HepG2 (cell line): ENCODE results near the gene HAPLN3. TPM values are rescaled to one million over a fixed set of nuclear protein-coding genes. Genes with fewer than 3 reads are reported as not detected.

Experiments
- CEBPG ChIP-seq: IDR thresholded peaks from 2 replicates; pipeline ENCODE4 v1.6.1; 2016
- DNMT3B ChIP-seq: conservative IDR thresholded peaks from 2 replicates; pipeline ENCODE4 v1.6.1; 2016; ENCODE audit warnings: missing biosample characterization, control low read depth
- PHF21A ChIP-seq: sonication (generic); formaldehyde crosslinking; IDR thresholded peaks from 2 replicates; pipeline ENCODE4 v1.5.0; 2020; ENCODE audit warnings: mild to moderate bottlenecking, missing genetic modification reagents
- SKIL ChIP-seq: sonication (generic); formaldehyde crosslinking; IDR thresholded peaks from 2 replicates; pipeline ENCODE4 v1.8.0; 2022; ENCODE audit warnings: missing genetic modification reagents, mild to moderate bottlenecking, moderate library complexity, borderline replicate concordance
- ZBTB4 ChIP-seq: sonication (generic); formaldehyde crosslinking; IDR thresholded peaks from 2 replicates; pipeline ENCODE4 v1.4.0; 2020; ENCODE audit warnings: missing genetic modification reagents, mild to moderate bottlenecking, borderline replicate concordance
- ZFP82 ChIP-seq: sonication (generic); formaldehyde crosslinking; IDR thresholded peaks from 2 replicates; pipeline ENCODE4 v1.5.1; 2020; ENCODE audit warnings: mild to moderate bottlenecking, missing genetic modification reagents, borderline replicate concordance
- ZNF207 ChIP-seq: fragments of 450-650 bp; IDR thresholded peaks from 2 replicates; pipeline ENCODE4 v1.6.1; 2016; ENCODE audit warnings: antibody characterized with exemption, borderline replicate concordance
- ZNF343 ChIP-seq: sonication (generic); formaldehyde crosslinking; IDR thresholded peaks from 2 replicates; pipeline ENCODE4 v1.4.0; 2020; ENCODE audit warnings: mild to moderate bottlenecking, missing genetic modification reagents
- polyA plus RNA-seq, 8 experiments: library from polyadenylated mRNA; depleted of rRNA in 3 of 8; stranded (reverse) in 7 of 8; unstranded in 1 of 8; fragments of >200 nt; fragmentation: Illumina TruSeq in 4 of 8; extraction: Trizol in 4 of 8; gene quantifications; 2 replicates each; pipeline versions ENCODE4 v1.2.1 to v1.2.3, GENCODE V29; 2011 to 2016; ENCODE audit warnings: low read depth in 4 of 8, missing spikeins in 1 of 8, mixed read lengths in 1 of 8; ENCODE audit not compliant: insufficient read depth in 1 of 8
- total RNA-seq, 5 experiments: library from RNA; depleted of rRNA; stranded (reverse); fragments of >200 nt; fragmentation: Illumina TruSeq; extraction: Trizol; gene quantifications; 2 replicates each; pipeline ENCODE4 v1.2.3, GENCODE V29; 2016; ENCODE audit warnings: low read depth in 1 of 5
- TF ChIP-seq, protein P1 (sequence below), 2 experiments: fragments of 450-650 bp in 1 of 2; sonication (generic) in 1 of 2; formaldehyde crosslinking in 1 of 2; IDR thresholded peaks; 2 replicates each; pipeline versions ENCODE4 v1.6.1 to v1.8.0; 2016 to 2022; ENCODE audit warnings: antibody characterized with exemption in 1 of 2, mild to moderate bottlenecking in 1 of 2, missing genetic modification reagents in 1 of 2
- TF ChIP-seq, protein P2 (sequence below): sonication (generic); formaldehyde crosslinking; IDR thresholded peaks from 2 replicates; pipeline ENCODE4 v1.5.0; 2020; ENCODE audit warnings: missing genetic modification reagents, mild to moderate bottlenecking, borderline replicate concordance

Gene HAPLN3
- total and polyA plus RNA-seq, 2 of the 13 experiments (the other 11 are each of a cell fraction or from before 2014, with no cell fraction given), result 0.09 TPM; not detected in 1

DNA sequence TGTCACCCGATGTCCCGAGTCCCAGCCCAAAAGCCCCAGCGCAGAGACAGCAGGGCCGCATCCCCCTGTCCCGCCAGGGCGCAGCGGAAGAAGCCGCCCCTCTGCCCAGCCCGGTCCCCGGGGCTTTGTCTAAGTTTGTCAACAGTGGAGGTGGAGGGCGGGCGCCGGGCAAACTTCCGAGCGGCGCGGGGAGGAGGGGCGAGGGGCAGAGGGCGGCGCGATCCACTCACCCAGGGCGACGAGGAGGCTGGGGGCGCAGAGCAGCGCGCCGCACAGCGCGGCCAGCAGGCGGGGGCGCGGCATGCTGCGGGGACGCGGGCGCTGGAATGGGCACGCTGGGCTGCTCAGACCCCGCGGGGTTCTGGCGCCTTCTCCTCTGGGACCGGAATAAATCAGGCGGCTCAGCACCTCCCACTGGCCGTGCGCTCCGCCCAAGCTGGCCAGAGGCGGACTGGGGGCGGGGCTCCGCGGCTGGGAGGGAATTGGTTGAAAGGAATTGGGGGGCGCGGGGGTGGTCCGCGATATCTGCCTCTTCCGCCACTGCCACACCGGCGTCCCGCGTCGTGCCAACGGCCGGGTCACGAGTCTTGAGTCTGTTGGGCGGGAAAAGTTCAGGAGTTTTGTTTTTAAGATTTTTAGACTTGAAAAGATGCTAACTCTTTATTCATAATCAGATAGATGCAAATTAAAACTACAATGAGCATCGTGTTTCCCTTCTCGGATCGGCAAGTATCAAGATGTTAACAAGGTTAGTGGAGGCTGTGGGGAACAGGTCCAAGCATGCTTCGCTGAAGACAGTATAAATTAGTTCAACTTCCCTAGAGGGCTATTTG lies 17.9 kb upstream of the HAPLN3 start, which contains the start of gene MFGE8 (continued):
- TF ChIP-seq, protein P1, sequence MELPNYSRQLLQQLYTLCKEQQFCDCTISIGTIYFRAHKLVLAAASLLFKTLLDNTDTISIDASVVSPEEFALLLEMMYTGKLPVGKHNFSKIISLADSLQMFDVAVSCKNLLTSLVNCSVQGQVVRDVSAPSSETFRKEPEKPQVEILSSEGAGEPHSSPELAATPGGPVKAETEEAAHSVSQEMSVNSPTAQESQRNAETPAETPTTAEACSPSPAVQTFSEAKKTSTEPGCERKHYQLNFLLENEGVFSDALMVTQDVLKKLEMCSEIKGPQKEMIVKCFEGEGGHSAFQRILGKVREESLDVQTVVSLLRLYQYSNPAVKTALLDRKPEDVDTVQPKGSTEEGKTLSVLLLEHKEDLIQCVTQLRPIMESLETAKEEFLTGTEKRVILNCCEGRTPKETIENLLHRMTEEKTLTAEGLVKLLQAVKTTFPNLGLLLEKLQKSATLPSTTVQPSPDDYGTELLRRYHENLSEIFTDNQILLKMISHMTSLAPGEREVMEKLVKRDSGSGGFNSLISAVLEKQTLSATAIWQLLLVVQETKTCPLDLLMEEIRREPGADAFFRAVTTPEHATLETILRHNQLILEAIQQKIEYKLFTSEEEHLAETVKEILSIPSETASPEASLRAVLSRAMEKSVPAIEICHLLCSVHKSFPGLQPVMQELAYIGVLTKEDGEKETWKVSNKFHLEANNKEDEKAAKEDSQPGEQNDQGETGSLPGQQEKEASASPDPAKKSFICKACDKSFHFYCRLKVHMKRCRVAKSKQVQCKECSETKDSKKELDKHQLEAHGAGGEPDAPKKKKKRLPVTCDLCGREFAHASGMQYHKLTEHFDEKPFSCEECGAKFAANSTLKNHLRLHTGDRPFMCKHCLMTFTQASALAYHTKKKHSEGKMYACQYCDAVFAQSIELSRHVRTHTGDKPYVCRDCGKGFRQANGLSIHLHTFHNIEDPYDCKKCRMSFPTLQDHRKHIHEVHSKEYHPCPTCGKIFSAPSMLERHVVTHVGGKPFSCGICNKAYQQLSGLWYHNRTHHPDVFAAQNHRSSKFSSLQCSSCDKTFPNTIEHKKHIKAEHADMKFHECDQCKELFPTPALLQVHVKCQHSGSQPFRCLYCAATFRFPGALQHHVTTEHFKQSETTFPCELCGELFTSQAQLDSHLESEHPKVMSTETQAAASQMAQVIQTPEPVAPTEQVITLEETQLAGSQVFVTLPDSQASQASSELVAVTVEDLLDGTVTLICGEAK (IDR thresholded peaks at IDR 0.05), result no peak
- TF ChIP-seq, protein P1 (CRISPR knock-in tag; IDR thresholded peaks at IDR 0.05), result 0 out of 2 replicates have a peak, but pooled peaks have one; percentile 17
- TF ChIP-seq SKIL (CRISPR knock-in tag) (no peak), DNMT3B (no peak), CEBPG (CRISPR knock-in tag) (no peak), ZBTB4 (no peak), PHF21A (CRISPR knock-in tag) (peak; percentile 48; the same call in 1 of the 2 replicates), ZNF207 (no peak), ZFP82 (no peak), ZNF343 (CRISPR knock-in tag) (0 out of 2 replicates have a peak, but pooled peaks have one; percentile 38)
- TF ChIP-seq, protein P2, sequence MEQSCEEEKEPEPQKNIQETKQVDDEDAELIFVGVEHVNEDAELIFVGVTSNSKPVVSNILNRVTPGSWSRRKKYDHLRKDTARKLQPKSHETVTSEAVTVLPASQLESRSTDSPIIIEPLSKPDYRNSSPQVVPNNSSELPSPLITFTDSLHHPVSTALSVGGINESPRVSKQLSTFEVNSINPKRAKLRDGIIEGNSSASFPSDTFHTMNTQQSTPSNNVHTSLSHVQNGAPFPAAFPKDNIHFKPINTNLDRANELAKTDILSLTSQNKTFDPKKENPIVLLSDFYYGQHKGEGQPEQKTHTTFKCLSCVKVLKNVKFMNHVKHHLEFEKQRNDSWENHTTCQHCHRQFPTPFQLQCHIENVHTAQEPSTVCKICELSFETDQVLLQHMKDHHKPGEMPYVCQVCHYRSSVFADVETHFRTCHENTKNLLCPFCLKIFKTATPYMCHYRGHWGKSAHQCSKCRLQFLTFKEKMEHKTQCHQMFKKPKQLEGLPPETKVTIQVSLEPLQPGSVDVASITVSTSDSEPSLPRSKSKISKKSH (CRISPR knock-in tag), result no peak
